ENCODE measurements around the gene RPP30.

DNA sequence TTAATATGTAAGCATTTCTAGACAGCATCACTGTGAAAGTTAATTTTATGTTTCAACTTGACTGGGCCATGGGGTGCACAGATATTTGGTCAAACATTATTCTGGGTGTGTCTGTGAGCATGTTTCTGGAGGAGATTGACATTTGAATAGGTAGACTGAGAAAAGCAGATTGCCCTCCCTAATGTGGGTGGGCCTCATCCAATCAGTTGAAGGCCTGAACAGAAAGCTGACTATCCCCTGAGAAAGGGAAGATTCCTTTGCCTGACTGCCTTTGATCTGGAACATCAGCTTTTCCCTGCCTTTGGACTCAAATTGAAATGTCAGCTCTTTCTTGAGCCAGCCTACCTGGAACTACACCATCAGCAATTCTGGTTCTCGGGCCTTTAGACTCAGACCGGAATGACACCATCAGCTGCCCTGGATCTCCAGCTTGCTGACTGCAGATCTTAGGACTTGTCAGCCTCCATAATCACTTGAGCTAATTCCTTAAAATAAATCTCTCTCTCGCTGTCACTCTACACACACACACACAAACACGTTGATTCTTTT, 5.7 kb upstream of the RPP30 start:
- TF ChIP-seq POLR2A (IDR thresholded peaks at IDR 0.05; ENCODE audit: low read depth, low read length) (no peak), TAF1 (IDR thresholded peaks at IDR 0.05; ENCODE audit: low read depth, low read length) (no peak), POLR2AphosphoS5 (IDR thresholded peaks at IDR 0.05; ENCODE audit: low read depth, low read length) (no peak), PAX5 (IDR thresholded peaks at IDR 0.05; ENCODE audit: insufficient read depth, low read length, severe bottlenecking) (no peak), SPI1 (IDR thresholded peaks at IDR 0.05; ENCODE audit: low read depth, low read length) (no peak)
